GM23338 (cell line): Measurements from ENCODE around the gene TRHDE.
"Not testable (repeated sequence)": the region's sequence is repeated elsewhere in the genome, so short reads cannot be mapped to it uniquely, and the experiment has no call there.

Experiments
- CREB1 ChIP-seq: fragments of 250-450 bp; sonication (Bioruptor Pico); IDR thresholded peaks from 2 replicates; pipeline ENCODE4 v1.5.0; 2020; ENCODE audit warnings: low read depth, mild to moderate bottlenecking, moderate library complexity
- EZH2 ChIP-seq: fragments of 200-600 bp; sonication (generic); IDR thresholded peaks from one replicate; pipeline ENCODE4 v1.8.0; 2017; ENCODE audit warnings: antibody characterized with exemption, mild to moderate bottlenecking, low read depth; ENCODE audit not compliant: unreplicated experiment
- EZH2phosphoT487 ChIP-seq: fragments of 200-600 bp; sonication (generic); IDR thresholded peaks from one replicate; pipeline ENCODE4 v1.8.1; 2018; ENCODE audit warnings: antibody characterized with exemption; ENCODE audit not compliant: unreplicated experiment
- JUNB ChIP-seq: IDR thresholded peaks from one replicate; pipeline ENCODE4 v1.6.1; 2016; ENCODE audit warnings: antibody characterized with exemption; ENCODE audit not compliant: unreplicated experiment
- NANOG ChIP-seq: IDR thresholded peaks from 2 replicates; pipeline ENCODE4 v1.6.1; 2016; ENCODE audit warnings: antibody characterized with exemption, borderline replicate concordance
- POLR2AphosphoS5 ChIP-seq: IDR thresholded peaks from 2 replicates; pipeline ENCODE4 v1.6.1; 2016; ENCODE audit warnings: antibody characterized with exemption, low read depth
- STAT1 ChIP-seq: IDR thresholded peaks from one replicate; pipeline ENCODE4 v1.6.1; 2016; ENCODE audit warnings: antibody characterized with exemption; ENCODE audit not compliant: unreplicated experiment
- ZNF114 ChIP-seq: fragments of 250-450 bp; sonication (Bioruptor Pico); IDR thresholded peaks from 2 replicates; pipeline ENCODE4 v1.5.0; 2020; ENCODE audit warnings: mild to moderate bottlenecking, moderate library complexity
- ZNF331 ChIP-seq: fragments of 250-450 bp; sonication (Bioruptor Pico); IDR thresholded peaks from 2 replicates; pipeline ENCODE4 v1.5.0; 2020; ENCODE audit warnings: low read depth, mild to moderate bottlenecking, moderate library complexity
- TF ChIP-seq, protein P1 (sequence below), 2 experiments: fragments of 200-600 bp in 1 of 2; sonication (generic) in 1 of 2; conservative IDR thresholded peaks; 2 replicates each; pipeline versions ENCODE4 v1.5.1 to v1.6.1; 2016 to 2017; ENCODE audit warnings: antibody characterized with exemption in 2 of 2, low read depth in 2 of 2, mild to moderate bottlenecking in 2 of 2, moderate library complexity in 1 of 2
- TF ChIP-seq, protein P2 (sequence below): IDR thresholded peaks from one replicate; pipeline ENCODE4 v1.6.1; 2018; ENCODE audit warnings: antibody characterized with exemption; ENCODE audit not compliant: unreplicated experiment
- TF ChIP-seq, protein P3 (sequence below): IDR thresholded peaks from 2 replicates; pipeline ENCODE4 v1.6.1; 2016; ENCODE audit warnings: antibody characterized with exemption
- TF ChIP-seq, protein P4 (sequence below): fragments of 250-450 bp; sonication (Bioruptor Pico); IDR thresholded peaks from 2 replicates; pipeline ENCODE4 v1.5.0; 2020; ENCODE audit warnings: mild to moderate bottlenecking, moderate library complexity

DNA sequence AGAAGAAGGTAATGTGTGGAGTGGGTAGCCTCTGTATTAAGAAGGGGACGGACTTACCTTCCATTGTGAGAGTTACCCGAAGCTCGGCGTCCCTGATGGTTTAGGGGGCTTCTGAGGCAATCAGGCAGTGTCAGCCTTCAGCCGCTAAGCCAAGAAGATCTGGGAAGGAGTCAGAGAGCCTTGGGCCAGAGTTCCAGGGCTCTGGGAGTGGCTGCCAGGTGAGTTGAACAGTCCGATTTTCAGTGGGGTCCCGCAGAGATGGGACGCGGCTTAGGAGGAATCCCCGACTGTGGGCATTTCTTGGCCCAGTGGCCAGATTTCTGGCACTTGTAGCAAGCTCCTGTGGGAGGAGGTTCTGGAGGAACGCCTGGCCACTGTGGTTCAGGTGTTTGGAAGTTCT is 439.9 kb downstream of the TRHDE start:
- TF ChIP-seq, protein P1, sequence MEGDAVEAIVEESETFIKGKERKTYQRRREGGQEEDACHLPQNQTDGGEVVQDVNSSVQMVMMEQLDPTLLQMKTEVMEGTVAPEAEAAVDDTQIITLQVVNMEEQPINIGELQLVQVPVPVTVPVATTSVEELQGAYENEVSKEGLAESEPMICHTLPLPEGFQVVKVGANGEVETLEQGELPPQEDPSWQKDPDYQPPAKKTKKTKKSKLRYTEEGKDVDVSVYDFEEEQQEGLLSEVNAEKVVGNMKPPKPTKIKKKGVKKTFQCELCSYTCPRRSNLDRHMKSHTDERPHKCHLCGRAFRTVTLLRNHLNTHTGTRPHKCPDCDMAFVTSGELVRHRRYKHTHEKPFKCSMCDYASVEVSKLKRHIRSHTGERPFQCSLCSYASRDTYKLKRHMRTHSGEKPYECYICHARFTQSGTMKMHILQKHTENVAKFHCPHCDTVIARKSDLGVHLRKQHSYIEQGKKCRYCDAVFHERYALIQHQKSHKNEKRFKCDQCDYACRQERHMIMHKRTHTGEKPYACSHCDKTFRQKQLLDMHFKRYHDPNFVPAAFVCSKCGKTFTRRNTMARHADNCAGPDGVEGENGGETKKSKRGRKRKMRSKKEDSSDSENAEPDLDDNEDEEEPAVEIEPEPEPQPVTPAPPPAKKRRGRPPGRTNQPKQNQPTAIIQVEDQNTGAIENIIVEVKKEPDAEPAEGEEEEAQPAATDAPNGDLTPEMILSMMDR (conservative IDR thresholded peaks at IDR 0.05; ENCODE audit: low read depth in 2 of 2) = not testable (repeated sequence)
- not testable (repeated sequence) for TF ChIP-seq CREB1 (CRISPR knock-in tag); EZH2; POLR2AphosphoS5; EZH2phosphoT487; NANOG; JUNB; ZNF114 (CRISPR knock-in tag); STAT1; ZNF331 (CRISPR knock-in tag)
- TF ChIP-seq, protein P2, sequence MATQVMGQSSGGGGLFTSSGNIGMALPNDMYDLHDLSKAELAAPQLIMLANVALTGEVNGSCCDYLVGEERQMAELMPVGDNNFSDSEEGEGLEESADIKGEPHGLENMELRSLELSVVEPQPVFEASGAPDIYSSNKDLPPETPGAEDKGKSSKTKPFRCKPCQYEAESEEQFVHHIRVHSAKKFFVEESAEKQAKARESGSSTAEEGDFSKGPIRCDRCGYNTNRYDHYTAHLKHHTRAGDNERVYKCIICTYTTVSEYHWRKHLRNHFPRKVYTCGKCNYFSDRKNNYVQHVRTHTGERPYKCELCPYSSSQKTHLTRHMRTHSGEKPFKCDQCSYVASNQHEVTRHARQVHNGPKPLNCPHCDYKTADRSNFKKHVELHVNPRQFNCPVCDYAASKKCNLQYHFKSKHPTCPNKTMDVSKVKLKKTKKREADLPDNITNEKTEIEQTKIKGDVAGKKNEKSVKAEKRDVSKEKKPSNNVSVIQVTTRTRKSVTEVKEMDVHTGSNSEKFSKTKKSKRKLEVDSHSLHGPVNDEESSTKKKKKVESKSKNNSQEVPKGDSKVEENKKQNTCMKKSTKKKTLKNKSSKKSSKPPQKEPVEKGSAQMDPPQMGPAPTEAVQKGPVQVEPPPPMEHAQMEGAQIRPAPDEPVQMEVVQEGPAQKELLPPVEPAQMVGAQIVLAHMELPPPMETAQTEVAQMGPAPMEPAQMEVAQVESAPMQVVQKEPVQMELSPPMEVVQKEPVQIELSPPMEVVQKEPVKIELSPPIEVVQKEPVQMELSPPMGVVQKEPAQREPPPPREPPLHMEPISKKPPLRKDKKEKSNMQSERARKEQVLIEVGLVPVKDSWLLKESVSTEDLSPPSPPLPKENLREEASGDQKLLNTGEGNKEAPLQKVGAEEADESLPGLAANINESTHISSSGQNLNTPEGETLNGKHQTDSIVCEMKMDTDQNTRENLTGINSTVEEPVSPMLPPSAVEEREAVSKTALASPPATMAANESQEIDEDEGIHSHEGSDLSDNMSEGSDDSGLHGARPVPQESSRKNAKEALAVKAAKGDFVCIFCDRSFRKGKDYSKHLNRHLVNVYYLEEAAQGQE = not testable (repeated sequence)
- TF ChIP-seq, protein P3, sequence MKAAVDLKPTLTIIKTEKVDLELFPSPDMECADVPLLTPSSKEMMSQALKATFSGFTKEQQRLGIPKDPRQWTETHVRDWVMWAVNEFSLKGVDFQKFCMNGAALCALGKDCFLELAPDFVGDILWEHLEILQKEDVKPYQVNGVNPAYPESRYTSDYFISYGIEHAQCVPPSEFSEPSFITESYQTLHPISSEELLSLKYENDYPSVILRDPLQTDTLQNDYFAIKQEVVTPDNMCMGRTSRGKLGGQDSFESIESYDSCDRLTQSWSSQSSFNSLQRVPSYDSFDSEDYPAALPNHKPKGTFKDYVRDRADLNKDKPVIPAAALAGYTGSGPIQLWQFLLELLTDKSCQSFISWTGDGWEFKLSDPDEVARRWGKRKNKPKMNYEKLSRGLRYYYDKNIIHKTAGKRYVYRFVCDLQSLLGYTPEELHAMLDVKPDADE = not testable (repeated sequence)
- TF ChIP-seq, protein P4, sequence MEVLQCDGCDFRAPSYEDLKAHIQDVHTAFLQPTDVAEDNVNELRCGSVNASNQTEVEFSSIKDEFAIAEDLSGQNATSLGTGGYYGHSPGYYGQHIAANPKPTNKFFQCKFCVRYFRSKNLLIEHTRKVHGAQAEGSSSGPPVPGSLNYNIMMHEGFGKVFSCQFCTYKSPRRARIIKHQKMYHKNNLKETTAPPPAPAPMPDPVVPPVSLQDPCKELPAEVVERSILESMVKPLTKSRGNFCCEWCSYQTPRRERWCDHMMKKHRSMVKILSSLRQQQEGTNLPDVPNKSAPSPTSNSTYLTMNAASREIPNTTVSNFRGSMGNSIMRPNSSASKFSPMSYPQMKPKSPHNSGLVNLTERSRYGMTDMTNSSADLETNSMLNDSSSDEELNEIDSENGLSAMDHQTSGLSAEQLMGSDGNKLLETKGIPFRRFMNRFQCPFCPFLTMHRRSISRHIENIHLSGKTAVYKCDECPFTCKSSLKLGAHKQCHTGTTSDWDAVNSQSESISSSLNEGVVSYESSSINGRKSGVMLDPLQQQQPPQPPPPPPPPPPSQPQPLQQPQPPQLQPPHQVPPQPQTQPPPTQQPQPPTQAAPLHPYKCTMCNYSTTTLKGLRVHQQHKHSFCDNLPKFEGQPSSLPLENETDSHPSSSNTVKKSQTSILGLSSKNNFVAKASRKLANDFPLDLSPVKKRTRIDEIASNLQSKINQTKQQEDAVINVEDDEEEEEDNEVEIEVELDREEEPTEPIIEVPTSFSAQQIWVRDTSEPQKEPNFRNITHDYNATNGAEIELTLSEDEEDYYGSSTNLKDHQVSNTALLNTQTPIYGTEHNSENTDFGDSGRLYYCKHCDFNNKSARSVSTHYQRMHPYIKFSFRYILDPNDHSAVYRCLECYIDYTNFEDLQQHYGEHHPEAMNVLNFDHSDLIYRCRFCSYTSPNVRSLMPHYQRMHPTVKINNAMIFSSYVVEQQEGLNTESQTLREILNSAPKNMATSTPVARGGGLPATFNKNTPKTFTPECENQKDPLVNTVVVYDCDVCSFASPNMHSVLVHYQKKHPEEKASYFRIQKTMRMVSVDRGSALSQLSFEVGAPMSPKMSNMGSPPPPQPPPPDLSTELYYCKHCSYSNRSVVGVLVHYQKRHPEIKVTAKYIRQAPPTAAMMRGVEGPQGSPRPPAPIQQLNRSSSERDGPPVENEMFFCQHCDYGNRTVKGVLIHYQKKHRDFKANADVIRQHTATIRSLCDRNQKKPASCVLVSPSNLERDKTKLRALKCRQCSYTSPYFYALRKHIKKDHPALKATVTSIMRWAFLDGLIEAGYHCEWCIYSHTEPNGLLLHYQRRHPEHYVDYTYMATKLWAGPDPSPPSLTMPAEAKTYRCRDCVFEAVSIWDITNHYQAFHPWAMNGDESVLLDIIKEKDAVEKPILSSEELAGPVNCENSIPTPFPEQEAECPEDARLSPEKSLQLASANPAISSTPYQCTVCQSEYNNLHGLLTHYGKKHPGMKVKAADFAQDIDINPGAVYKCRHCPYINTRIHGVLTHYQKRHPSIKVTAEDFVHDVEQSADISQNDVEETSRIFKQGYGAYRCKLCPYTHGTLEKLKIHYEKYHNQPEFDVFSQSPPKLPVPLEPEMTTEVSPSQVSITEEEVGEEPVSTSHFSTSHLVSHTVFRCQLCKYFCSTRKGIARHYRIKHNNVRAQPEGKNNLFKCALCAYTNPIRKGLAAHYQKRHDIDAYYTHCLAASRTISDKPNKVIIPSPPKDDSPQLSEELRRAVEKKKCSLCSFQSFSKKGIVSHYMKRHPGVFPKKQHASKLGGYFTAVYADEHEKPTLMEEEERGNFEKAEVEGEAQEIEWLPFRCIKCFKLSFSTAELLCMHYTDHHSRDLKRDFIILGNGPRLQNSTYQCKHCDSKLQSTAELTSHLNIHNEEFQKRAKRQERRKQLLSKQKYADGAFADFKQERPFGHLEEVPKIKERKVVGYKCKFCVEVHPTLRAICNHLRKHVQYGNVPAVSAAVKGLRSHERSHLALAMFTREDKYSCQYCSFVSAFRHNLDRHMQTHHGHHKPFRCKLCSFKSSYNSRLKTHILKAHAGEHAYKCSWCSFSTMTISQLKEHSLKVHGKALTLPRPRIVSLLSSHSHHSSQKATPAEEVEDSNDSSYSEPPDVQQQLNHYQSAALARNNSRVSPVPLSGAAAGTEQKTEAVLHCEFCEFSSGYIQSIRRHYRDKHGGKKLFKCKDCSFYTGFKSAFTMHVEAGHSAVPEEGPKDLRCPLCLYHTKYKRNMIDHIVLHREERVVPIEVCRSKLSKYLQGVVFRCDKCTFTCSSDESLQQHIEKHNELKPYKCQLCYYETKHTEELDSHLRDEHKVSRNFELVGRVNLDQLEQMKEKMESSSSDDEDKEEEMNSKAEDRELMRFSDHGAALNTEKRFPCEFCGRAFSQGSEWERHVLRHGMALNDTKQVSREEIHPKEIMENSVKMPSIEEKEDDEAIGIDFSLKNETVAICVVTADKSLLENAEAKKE (CRISPR knock-in tag) = not testable (repeated sequence)
